GM21723 (cell line): ENCODE data around the gene PVR.
"Not testable (repeated sequence)": the region's sequence is repeated elsewhere in the genome, so short reads cannot be mapped to it uniquely, and the experiment has no call there.

Source experiments
- ATAC-seq: cut with Tn5 transposase; IDR thresholded peaks from one replicate; pipeline ENCODE4 v1.9.1; 2021; ENCODE audit warnings: mild to moderate bottlenecking, moderate library complexity; ENCODE audit not compliant: unreplicated experiment

Gene PVR

GRCh38 chr19:44643605-44644401 lies at the start of gene PVR:
Gene PVR (plus strand): TSS chr19:44643910. CDS start chr19:44644097, 187 bp downstream.
- no peak for ATAC-seq

- no peak for ATAC-seq
These were observed 47.1 kb upstream of the PVR start for GRCh38 chr19:44596428-44597130.

- no peak for ATAC-seq
These were observed 46.6 kb upstream of the PVR start for GRCh38 chr19:44597131-44597491.

- no peak for ATAC-seq
These were observed 45.4 kb upstream of the PVR start for GRCh38 chr19:44598355-44598754.

GRCh38 chr19:44598880-44599279 lies 44.8 kb upstream of the PVR start:
- ATAC-seq: no peak

- no peak for ATAC-seq
These were observed 43.2 kb upstream of the PVR start for GRCh38 chr19:44600466-44600865.

GRCh38 chr19:44602081-44602480 lies 41.6 kb upstream of the PVR start:
- no peak for ATAC-seq

GRCh38 chr19:44603201-44603945 lies 40.3 kb upstream of the PVR start:
- no peak for ATAC-seq

- ATAC-seq: no peak
These were observed 39.5 kb upstream of the PVR start for GRCh38 chr19:44604241-44604640.

GRCh38 chr19:44605547-44605946 lies 38.2 kb upstream of the PVR start:
- ATAC-seq: no peak

- ATAC-seq: no peak
These were observed 36.7 kb upstream of the PVR start for GRCh38 chr19:44607049-44607448.

- ATAC-seq: no peak
These were observed 35.8 kb upstream of the PVR start for GRCh38 chr19:44607917-44608316.

- no peak for ATAC-seq
These were observed 35.3 kb upstream of the PVR start for GRCh38 chr19:44608391-44608821.

- no peak for ATAC-seq
These were observed 34.5 kb upstream of the PVR start for GRCh38 chr19:44609219-44609618.

GRCh38 chr19:44610497-44610896 lies 33.2 kb upstream of the PVR start:
- ATAC-seq: not testable (repeated sequence)

GRCh38 chr19:44611812-44612295 lies 31.9 kb upstream of the PVR start:
- ATAC-seq: no peak

GRCh38 chr19:44613295-44614178 lies 30.2 kb upstream of the PVR start, which contains the start of gene IGSF23:
Gene IGSF23 (plus strand): TSS chr19:44613563. CDS start chr19:44613646, 83 bp downstream.
- no peak for ATAC-seq

- ATAC-seq: no peak
These were observed 29.4 kb upstream of the PVR start for GRCh38 chr19:44614313-44614712.

GRCh38 chr19:44615863-44616247 lies 27.9 kb upstream of the PVR start:
- ATAC-seq: no peak

GRCh38 chr19:44617110-44617880 lies 26.4 kb upstream of the PVR start:
- ATAC-seq: no peak
